HepG2 (cell line): ENCODE measurements around the gene TSPAN31. TPM values are rescaled to one million over a fixed set of nuclear protein-coding genes. Genes with fewer than 3 reads are reported as not detected.

Source experiments
- CCDC6 ChIP-seq: sonication (generic); formaldehyde crosslinking; IDR thresholded peaks from 2 replicates; pipeline ENCODE4 v1.8.1; 2022; ENCODE audit warnings: mild to moderate bottlenecking, missing genetic modification reagents, moderate library complexity
- DR1 ChIP-seq: sonication (generic); formaldehyde crosslinking; IDR thresholded peaks from 2 replicates; pipeline ENCODE4 v1.8.0; 2021; ENCODE audit warnings: mild to moderate bottlenecking, missing genetic modification reagents, inconsistent platforms
- EEA1 ChIP-seq: sonication (generic); formaldehyde crosslinking; IDR thresholded peaks from 2 replicates; pipeline ENCODE4 v1.5.1; 2020; ENCODE audit warnings: mild to moderate bottlenecking, missing genetic modification reagents, borderline replicate concordance
- EED ChIP-seq: sonication (generic); formaldehyde crosslinking; IDR thresholded peaks from 2 replicates; pipeline ENCODE4 v1.5.0; 2020; ENCODE audit warnings: mild to moderate bottlenecking, missing genetic modification reagents
- EP300 ChIP-seq, 3 experiments: sonication (generic) in 1 of 3; formaldehyde crosslinking in 1 of 3; IDR thresholded peaks; 2 replicates each; pipeline versions ENCODE4 v1.5.1 to v1.6.1; 2011 to 2020; ENCODE audit warnings: low read depth in 2 of 3, low read length in 2 of 3, borderline replicate concordance in 1 of 3, improper control_type of control experiment in 1 of 3, mild to moderate bottlenecking in 1 of 3, missing genetic modification reagents in 1 of 3, moderate library complexity in 1 of 3
- FOXJ3 ChIP-seq: sonication (generic); formaldehyde crosslinking; IDR thresholded peaks from 2 replicates; pipeline ENCODE4 v1.4.0; 2020; ENCODE audit warnings: missing genetic modification reagents, mild to moderate bottlenecking, borderline replicate concordance
- HOXD1 ChIP-seq: sonication (generic); formaldehyde crosslinking; IDR thresholded peaks from 2 replicates; pipeline ENCODE4 v1.5.0; 2020; ENCODE audit warnings: missing genetic modification reagents
- KDM4B ChIP-seq: sonication (generic); formaldehyde crosslinking; IDR thresholded peaks from 2 replicates; pipeline ENCODE4 v1.4.0; 2020; ENCODE audit warnings: missing genetic modification reagents
- KLF16 ChIP-seq, 2 experiments: sonication (generic) in 1 of 2; formaldehyde crosslinking in 1 of 2; IDR thresholded peaks; 2 replicates each; pipeline versions ENCODE4 v1.6.1 to v1.8.0; 2016 to 2023; ENCODE audit warnings: missing genetic modification reagents in 2 of 2, missing compliant biosample characterization in 1 of 2
- MED13 ChIP-seq: sonication (generic); formaldehyde crosslinking; IDR thresholded peaks from 2 replicates; pipeline ENCODE4 v1.5.0; 2020; ENCODE audit warnings: missing genetic modification reagents
- MLX ChIP-seq: IDR thresholded peaks from 2 replicates; pipeline ENCODE4 v1.6.1; 2016
- NAIF1 ChIP-seq: sonication (generic); formaldehyde crosslinking; IDR thresholded peaks from 2 replicates; pipeline ENCODE4 v1.5.0; 2020; ENCODE audit warnings: mild to moderate bottlenecking, missing genetic modification reagents, borderline replicate concordance
- NR2F2 ChIP-seq: IDR thresholded peaks from 2 replicates; pipeline ENCODE4 v1.6.1; 2012; ENCODE audit warnings: low read depth, inconsistent platforms, borderline replicate concordance
- SETDB1 ChIP-seq: sonication (generic); formaldehyde crosslinking; IDR thresholded peaks from 2 replicates; pipeline ENCODE4 v1.5.1; 2020; ENCODE audit warnings: missing genetic modification reagents, mild to moderate bottlenecking, borderline replicate concordance
- ZEB1 ChIP-seq: IDR thresholded peaks from 2 replicates; pipeline ENCODE4 v1.6.1; 2012; ENCODE audit warnings: mild to moderate bottlenecking, low read depth, inconsistent platforms; ENCODE audit not compliant: insufficient replicate concordance
- ZNF124 ChIP-seq: sonication (generic); formaldehyde crosslinking; IDR thresholded peaks from 2 replicates; pipeline ENCODE4 v1.4.0; 2020; ENCODE audit warnings: missing genetic modification reagents
- ZNF331 ChIP-seq: sonication (generic); formaldehyde crosslinking; IDR thresholded peaks from 2 replicates; pipeline ENCODE4 v1.4.0; 2020; ENCODE audit warnings: missing genetic modification reagents
- ZNF543 ChIP-seq: sonication (generic); formaldehyde crosslinking; IDR thresholded peaks from 2 replicates; pipeline ENCODE4 v1.4.0; 2020; ENCODE audit warnings: mild to moderate bottlenecking, missing genetic modification reagents
- ZNF562 ChIP-seq: sonication (generic); formaldehyde crosslinking; IDR thresholded peaks from 2 replicates; pipeline ENCODE4 v1.8.0; 2022; ENCODE audit warnings: missing genetic modification reagents, borderline replicate concordance
- ZNF569 ChIP-seq: sonication (generic); formaldehyde crosslinking; IDR thresholded peaks from 2 replicates; pipeline ENCODE4 v1.5.0; 2020; ENCODE audit warnings: mild to moderate bottlenecking, missing genetic modification reagents, moderate library complexity, borderline replicate concordance
- ZNF737 ChIP-seq: sonication (generic); formaldehyde crosslinking; IDR thresholded peaks from 2 replicates; pipeline ENCODE4 v1.5.0; 2020; ENCODE audit warnings: missing genetic modification reagents, mild to moderate bottlenecking, borderline replicate concordance
- ZNF761 ChIP-seq: sonication (generic); formaldehyde crosslinking; conservative IDR thresholded peaks from 2 replicates; pipeline ENCODE4 v1.4.0; 2020; ENCODE audit warnings: mild to moderate bottlenecking, missing genetic modification reagents
- ZNF839 ChIP-seq: sonication (generic); formaldehyde crosslinking; IDR thresholded peaks from 2 replicates; pipeline ENCODE4 v1.4.0; 2020; ENCODE audit warnings: missing genetic modification reagents, mild to moderate bottlenecking, borderline replicate concordance
- ZSCAN20 ChIP-seq: sonication (generic); formaldehyde crosslinking; IDR thresholded peaks from 2 replicates; pipeline ENCODE4 v1.4.0; 2020; ENCODE audit warnings: missing genetic modification reagents, mild to moderate bottlenecking, borderline replicate concordance
- ZSCAN22 ChIP-seq: sonication (generic); formaldehyde crosslinking; IDR thresholded peaks from 2 replicates; pipeline ENCODE4 v1.4.0; 2020; ENCODE audit warnings: mild to moderate bottlenecking, missing genetic modification reagents
- polyA plus RNA-seq, 8 experiments: library from polyadenylated mRNA; depleted of rRNA in 3 of 8; stranded (reverse) in 7 of 8; unstranded in 1 of 8; fragments of >200 nt; fragmentation: Illumina TruSeq in 4 of 8; extraction: Trizol in 4 of 8; gene quantifications; 2 replicates each; pipeline versions ENCODE4 v1.2.1 to v1.2.3, GENCODE V29; 2011 to 2016; ENCODE audit warnings: low read depth in 4 of 8, missing spikeins in 1 of 8, mixed read lengths in 1 of 8; ENCODE audit not compliant: insufficient read depth in 1 of 8
- total RNA-seq, 5 experiments: library from RNA; depleted of rRNA; stranded (reverse); fragments of >200 nt; fragmentation: Illumina TruSeq; extraction: Trizol; gene quantifications; 2 replicates each; pipeline ENCODE4 v1.2.3, GENCODE V29; 2016; ENCODE audit warnings: low read depth in 1 of 5
- TF ChIP-seq, protein P1 (sequence below): sonication (generic); formaldehyde crosslinking; IDR thresholded peaks from 2 replicates; pipeline ENCODE4 v1.4.0; 2020; ENCODE audit warnings: mild to moderate bottlenecking, missing genetic modification reagents
- TF ChIP-seq, protein P2 (sequence below): sonication (generic); formaldehyde crosslinking; IDR thresholded peaks from 2 replicates; pipeline ENCODE4 v1.4.0; 2020; ENCODE audit warnings: missing genetic modification reagents, borderline replicate concordance

TSPAN31 gene
- total and polyA plus RNA-seq, 2 of the 13 experiments (the other 11 are each of a cell fraction or from before 2014, with no cell fraction given), result 10.4 to 24.6 TPM

DNA sequence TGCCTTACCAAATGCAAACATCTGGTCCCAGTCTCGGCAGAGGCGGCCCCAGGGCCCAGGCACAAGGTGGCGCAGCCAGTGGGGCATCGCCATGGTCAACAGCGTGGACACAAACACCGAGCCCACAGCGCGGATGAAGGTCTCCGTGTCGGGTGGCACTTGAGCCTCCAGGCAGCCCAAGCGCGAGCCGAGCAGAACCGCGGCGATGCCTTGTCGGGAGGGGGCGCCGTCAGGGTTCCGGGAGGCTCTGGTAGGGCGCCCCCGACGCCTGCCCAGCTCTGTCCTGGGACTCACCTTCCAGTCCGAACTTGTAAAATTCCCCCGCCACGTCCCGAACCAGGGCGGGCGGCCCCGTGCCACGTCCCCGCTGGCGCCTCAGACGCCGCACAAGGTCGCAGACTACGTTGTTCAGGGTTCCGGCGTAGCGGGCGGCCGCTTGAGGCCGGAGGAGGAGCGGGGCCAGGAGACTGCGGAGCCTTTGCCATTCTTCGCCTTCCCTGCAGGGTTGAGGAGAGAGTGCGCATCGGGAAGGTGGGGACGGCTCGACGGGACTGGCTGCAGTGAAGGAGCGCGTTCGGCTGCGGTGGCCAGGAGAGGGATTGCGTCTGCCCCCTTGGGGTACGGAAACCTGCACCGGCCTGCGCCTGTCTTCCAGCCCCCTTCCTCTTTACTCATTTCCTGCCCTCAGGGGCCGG is 20.3 kb downstream of the TSPAN31 start (continued):
- TF ChIP-seq ZNF761 (CRISPR knock-in tag) (no peak), ZSCAN22 (no peak), ZNF331 (CRISPR knock-in tag) (peak; percentile 28; the same call in 1 of the 2 replicates), ZNF543 (CRISPR knock-in tag) (0 out of 2 replicates have a peak, but pooled peaks have one; percentile 33), DR1 (CRISPR knock-in tag) (no peak), EP300 (IDR thresholded peaks at IDR 0.05; ENCODE audit: low read depth in 2 of 2, low read length in 2 of 2) (no peak), EP300 (CRISPR knock-in tag; IDR thresholded peaks at IDR 0.05; ENCODE audit: borderline replicate concordance) (no peak), CCDC6 (CRISPR knock-in tag) (no peak), EEA1 (CRISPR knock-in tag) (no peak), HOXD1 (CRISPR knock-in tag) (0 out of 2 replicates have a peak, but pooled peaks have one; percentile 50), ZNF562 (CRISPR knock-in tag) (no peak; the same call in 1 of the 2 replicates), ZNF569 (CRISPR knock-in tag) (no peak), KLF16 (CRISPR knock-in tag; IDR thresholded peaks at IDR 0.05) (no peak), ZNF839 (CRISPR knock-in tag) (0 out of 2 replicates have a peak, but pooled peaks have one; percentile 36), MLX (CRISPR knock-in tag) (no peak), ZEB1 (no peak), SETDB1 (no peak), ZSCAN20 (CRISPR knock-in tag) (no peak), FOXJ3 (CRISPR knock-in tag) (no peak), NAIF1 (peak; percentile 86; the same call in 1 of the 2 replicates), EED (no peak), KDM4B (CRISPR knock-in tag) (no peak), ZNF737 (CRISPR knock-in tag) (no peak), NR2F2 (no peak), ZNF124 (CRISPR knock-in tag) (no peak), MED13 (CRISPR knock-in tag) (no peak)
- TF ChIP-seq, protein P1, sequence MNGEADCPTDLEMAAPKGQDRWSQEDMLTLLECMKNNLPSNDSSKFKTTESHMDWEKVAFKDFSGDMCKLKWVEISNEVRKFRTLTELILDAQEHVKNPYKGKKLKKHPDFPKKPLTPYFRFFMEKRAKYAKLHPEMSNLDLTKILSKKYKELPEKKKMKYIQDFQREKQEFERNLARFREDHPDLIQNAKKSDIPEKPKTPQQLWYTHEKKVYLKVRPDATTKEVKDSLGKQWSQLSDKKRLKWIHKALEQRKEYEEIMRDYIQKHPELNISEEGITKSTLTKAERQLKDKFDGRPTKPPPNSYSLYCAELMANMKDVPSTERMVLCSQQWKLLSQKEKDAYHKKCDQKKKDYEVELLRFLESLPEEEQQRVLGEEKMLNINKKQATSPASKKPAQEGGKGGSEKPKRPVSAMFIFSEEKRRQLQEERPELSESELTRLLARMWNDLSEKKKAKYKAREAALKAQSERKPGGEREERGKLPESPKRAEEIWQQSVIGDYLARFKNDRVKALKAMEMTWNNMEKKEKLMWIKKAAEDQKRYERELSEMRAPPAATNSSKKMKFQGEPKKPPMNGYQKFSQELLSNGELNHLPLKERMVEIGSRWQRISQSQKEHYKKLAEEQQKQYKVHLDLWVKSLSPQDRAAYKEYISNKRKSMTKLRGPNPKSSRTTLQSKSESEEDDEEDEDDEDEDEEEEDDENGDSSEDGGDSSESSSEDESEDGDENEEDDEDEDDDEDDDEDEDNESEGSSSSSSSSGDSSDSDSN (CRISPR knock-in tag), result peak; percentile 75
- TF ChIP-seq, protein P2, sequence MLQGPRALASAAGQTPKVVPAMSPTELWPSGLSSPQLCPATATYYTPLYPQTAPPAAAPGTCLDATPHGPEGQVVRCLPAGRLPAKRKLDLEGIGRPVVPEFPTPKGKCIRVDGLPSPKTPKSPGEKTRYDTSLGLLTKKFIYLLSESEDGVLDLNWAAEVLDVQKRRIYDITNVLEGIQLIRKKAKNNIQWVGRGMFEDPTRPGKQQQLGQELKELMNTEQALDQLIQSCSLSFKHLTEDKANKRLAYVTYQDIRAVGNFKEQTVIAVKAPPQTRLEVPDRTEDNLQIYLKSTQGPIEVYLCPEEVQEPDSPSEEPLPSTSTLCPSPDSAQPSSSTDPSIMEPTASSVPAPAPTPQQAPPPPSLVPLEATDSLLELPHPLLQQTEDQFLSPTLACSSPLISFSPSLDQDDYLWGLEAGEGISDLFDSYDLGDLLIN (CRISPR knock-in tag), result no peak
